ENCODE results near the gene DDX3X.

Gene DDX3X

DNA sequence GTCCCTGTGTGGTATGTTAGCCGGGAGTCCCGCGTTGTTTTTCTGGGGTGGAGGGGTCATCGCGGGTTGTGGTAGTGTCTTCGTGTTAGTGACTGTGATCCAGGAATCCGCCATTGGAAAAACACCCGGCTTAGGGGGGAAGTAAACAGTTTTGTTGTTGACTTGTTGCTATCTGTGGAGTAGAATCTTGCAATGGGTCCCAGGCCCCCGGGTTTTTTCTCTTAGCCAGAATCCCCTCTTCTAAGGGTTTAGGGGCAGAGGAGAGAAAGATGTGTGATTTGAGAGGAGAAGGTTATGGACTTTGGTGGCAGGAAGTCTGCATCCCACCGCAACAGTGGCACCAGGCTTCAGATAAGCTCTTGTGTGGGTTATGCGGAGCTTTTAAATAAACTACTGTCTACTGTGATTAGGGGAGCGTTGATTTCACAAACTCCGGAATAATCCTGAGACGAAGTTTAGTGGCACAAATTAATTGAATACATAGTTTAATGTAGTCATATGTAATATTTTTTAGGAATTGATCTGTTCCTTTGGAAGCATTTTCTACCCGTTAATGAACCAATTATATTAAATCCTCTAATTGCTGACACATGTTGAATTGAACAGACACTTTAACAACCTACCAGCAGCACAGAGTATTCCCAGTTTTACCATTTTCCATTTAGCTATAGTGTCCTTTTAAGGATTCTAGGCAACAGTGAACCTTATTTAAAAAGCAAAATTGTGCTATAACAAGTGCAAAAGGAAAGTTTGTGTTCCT lies 1.4 kb downstream of the DDX3X start:
- no peak for DNase-seq (ENCODE audit: low read depth in 1 of 2, low spot score in 1 of 2)
- no peaks in the 10 kb centered on the region for H3K27me3 ChIP-seq (ENCODE audit: insufficient read depth, poor library complexity, severe bottlenecking)
- H3K27ac ChIP-seq (replicated peaks) = peak overlapping the region; percentile 100

DNA sequence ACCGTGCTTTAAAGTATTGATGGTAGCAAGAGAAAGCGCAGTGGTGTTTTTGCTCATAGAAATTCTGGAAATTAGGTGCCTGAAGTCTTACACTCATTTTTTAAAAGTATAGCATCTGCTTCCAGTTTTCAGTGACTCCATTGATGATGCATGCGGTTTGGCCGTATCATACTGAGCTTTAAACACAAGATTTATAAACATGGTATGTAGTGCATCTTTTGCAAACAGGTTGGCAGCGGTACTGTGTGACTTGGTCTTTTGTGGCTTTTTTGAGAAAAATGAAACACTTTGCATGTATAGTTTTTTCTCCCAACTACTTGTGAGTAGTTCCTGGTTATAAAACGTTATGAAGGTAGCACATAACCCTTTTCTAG lies 2.0 kb downstream of the DDX3X start:
- Histone ChIP-seq H3K27me3 (ENCODE audit: insufficient read depth, poor library complexity, severe bottlenecking) (no peaks in the 10 kb centered on the region), H3K27ac (replicated peaks) (peak overlapping the region; percentile 100), H3K4me3 (replicated peaks; ENCODE audit: insufficient read depth, low read length) (peak overlapping the region; percentile 69)
- TF ChIP-seq POLR2AphosphoS5 (IDR thresholded peaks at IDR 0.05; ENCODE audit: low read depth) (no peak), GABPA (IDR thresholded peaks at IDR 0.05; ENCODE audit: low read depth) (no peak), SPI1 (IDR thresholded peaks at IDR 0.05; ENCODE audit: borderline replicate concordance, low read depth) (no peak), CTCF (IDR thresholded peaks at IDR 0.05; ENCODE audit: insufficient read depth, low read length) (no peak)
- TF ChIP-seq, protein P1, sequence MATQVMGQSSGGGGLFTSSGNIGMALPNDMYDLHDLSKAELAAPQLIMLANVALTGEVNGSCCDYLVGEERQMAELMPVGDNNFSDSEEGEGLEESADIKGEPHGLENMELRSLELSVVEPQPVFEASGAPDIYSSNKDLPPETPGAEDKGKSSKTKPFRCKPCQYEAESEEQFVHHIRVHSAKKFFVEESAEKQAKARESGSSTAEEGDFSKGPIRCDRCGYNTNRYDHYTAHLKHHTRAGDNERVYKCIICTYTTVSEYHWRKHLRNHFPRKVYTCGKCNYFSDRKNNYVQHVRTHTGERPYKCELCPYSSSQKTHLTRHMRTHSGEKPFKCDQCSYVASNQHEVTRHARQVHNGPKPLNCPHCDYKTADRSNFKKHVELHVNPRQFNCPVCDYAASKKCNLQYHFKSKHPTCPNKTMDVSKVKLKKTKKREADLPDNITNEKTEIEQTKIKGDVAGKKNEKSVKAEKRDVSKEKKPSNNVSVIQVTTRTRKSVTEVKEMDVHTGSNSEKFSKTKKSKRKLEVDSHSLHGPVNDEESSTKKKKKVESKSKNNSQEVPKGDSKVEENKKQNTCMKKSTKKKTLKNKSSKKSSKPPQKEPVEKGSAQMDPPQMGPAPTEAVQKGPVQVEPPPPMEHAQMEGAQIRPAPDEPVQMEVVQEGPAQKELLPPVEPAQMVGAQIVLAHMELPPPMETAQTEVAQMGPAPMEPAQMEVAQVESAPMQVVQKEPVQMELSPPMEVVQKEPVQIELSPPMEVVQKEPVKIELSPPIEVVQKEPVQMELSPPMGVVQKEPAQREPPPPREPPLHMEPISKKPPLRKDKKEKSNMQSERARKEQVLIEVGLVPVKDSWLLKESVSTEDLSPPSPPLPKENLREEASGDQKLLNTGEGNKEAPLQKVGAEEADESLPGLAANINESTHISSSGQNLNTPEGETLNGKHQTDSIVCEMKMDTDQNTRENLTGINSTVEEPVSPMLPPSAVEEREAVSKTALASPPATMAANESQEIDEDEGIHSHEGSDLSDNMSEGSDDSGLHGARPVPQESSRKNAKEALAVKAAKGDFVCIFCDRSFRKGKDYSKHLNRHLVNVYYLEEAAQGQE (IDR thresholded peaks at IDR 0.05; ENCODE audit: insufficient replicate concordance, low read depth) = no peak
- DNase-seq (ENCODE audit: low read depth in 1 of 2, low spot score in 1 of 2) = no peak

More for the DNA sequence above, 1.4 kb downstream of the DDX3X start:
- no peak for TF ChIP-seq GABPA (IDR thresholded peaks at IDR 0.05; ENCODE audit: low read depth)
- peak overlapping the region; percentile 69 for H3K4me3 ChIP-seq (replicated peaks; ENCODE audit: insufficient read depth, low read length)

- H3K4me3 ChIP-seq (replicated peaks; ENCODE audit: insufficient read depth, low read length) = peak overlapping the region; percentile 69
- TF ChIP-seq, protein P1 (IDR thresholded peaks at IDR 0.05; ENCODE audit: insufficient replicate concordance, low read depth) = no peak
- TF ChIP-seq CTCF (IDR thresholded peaks at IDR 0.05; ENCODE audit: insufficient read depth, low read length) = no peak
- no peak for TF ChIP-seq SPI1 (IDR thresholded peaks at IDR 0.05; ENCODE audit: borderline replicate concordance, low read depth)
- TF ChIP-seq POLR2AphosphoS5 (IDR thresholded peaks at IDR 0.05; ENCODE audit: low read depth) = no peak
- TF ChIP-seq GABPA (IDR thresholded peaks at IDR 0.05; ENCODE audit: low read depth) = no peak
- no peaks in the 10 kb centered on the region for H3K27me3 ChIP-seq (ENCODE audit: insufficient read depth, poor library complexity, severe bottlenecking)
- no peak overlapping the region for H3K27ac ChIP-seq (replicated peaks)
- no peak for DNase-seq (ENCODE audit: low read depth in 1 of 2, low spot score in 1 of 2)
Measured at GRCh38 chrX:41336447-41336846, 2.5 kb downstream of the DDX3X start.

DNA sequence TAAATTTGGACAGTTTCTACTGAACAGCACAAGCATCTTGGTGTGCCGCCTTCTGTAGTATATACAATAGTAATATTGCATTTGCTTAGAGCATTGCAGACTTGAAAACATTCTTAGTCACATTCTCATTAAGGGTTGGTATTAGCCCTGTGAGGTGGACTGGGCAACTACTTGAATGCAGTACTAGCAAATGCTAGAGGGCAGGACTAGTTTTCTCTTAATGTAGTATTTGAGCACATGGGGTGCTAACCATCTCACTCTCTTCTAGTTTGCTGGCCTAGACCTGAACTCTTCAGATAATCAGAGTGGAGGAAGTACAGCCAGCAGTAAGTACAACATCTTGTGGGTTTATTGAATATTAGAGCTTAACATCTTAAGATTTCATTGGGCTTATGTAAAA lies 3.2 kb downstream of the DDX3X start:
- peak overlapping the region; percentile 69 for H3K4me3 ChIP-seq (replicated peaks; ENCODE audit: insufficient read depth, low read length)
- no peaks in the 10 kb centered on the region for H3K27me3 ChIP-seq (ENCODE audit: insufficient read depth, poor library complexity, severe bottlenecking)
- no peak for DNase-seq (ENCODE audit: low read depth in 1 of 2, low spot score in 1 of 2)
- no peak for TF ChIP-seq GABPA (IDR thresholded peaks at IDR 0.05; ENCODE audit: low read depth)
- TF ChIP-seq POLR2AphosphoS5 (IDR thresholded peaks at IDR 0.05; ENCODE audit: low read depth) = no peak
- TF ChIP-seq CTCF (IDR thresholded peaks at IDR 0.05; ENCODE audit: insufficient read depth, low read length) = no peak
- TF ChIP-seq, protein P1 (IDR thresholded peaks at IDR 0.05; ENCODE audit: insufficient replicate concordance, low read depth) = no peak
- H3K27ac ChIP-seq (replicated peaks) = no peak overlapping the region

All from HL-60 (cell line).